HCEC 1CT (cell line): ENCODE results near the gene GH1.

Source experiments
- DNase-seq: peaks from one replicate; pipeline ENCODE4 v3.0.0-alpha.2; 2017

GH1 gene

DNA sequence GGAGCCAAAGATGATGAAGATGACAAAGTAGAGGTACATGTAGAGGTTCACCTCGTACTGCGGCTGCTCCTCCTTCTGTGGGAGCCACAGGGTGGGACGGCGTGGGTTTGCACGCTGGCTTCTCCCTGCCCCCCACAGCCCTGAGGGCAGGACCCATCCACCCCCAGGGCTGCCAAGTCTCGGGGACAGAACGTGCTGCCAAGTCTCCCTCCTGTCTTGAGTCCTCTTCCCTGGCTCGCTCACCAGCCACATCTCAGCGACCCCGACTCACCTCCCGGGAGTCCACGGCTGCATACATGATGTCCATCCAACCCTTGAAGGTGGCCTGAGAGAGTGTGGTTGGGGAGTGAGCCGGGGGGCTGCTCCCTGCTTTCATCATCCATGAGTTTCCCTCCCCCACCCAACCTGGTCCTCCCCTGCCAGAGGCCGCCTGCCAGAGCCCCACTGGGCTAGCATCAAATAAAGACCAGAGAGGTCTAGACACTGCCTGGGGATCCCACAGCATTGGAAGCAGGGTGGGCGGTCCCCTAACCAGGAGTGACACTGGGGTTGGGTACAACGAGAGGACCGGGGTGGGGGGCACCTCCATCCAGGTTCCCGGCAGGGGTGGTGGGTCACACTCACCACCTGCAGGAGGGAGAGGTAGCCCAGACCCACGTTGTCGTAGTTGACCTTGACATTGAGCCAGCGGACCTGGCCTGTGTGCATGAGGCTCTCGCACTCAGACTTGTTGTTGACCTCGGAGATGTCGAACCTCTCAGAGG lies 26.3 kb upstream of the GH1 start:
- no peak for DNase-seq

DNA sequence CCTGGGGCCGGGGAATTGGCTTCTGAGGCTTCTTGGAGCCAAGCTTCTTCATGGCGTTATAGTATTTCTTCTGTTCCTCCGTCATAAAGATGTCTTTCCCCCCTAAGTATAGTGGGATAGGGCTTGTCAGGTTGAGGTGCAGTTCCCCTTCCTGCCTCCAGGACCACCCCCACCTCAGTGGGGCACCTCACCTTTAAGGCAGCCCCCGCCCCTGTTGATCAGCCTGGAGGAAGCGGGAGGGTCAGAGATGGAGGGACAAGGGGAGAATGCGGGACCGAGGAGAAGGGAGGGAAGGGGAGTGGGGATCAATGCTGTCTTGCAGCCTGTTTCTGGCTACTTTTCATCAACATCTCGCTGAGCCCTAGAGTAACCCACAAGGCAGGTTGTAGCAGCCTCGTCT lies 25.1 kb upstream of the GH1 start:
- DNase-seq, result no peak

GRCh38 chr17:63942309-63942985 lies 23.8 kb upstream of the GH1 start:
- DNase-seq, result no peak

- no peak for DNase-seq
These were observed 23.1 kb upstream of the GH1 start for GRCh38 chr17:63941751-63942150.

- no peak for DNase-seq
These were observed 22.5 kb upstream of the GH1 start for GRCh38 chr17:63941162-63941561.

- no peak for DNase-seq
These were observed 21.9 kb upstream of the GH1 start for GRCh38 chr17:63940584-63940983.

GRCh38 chr17:63939884-63940283 lies 21.2 kb upstream of the GH1 start:
- DNase-seq, result no peak

GRCh38 chr17:63939401-63939800 lies 20.8 kb upstream of the GH1 start:
- no peak for DNase-seq

DNA sequence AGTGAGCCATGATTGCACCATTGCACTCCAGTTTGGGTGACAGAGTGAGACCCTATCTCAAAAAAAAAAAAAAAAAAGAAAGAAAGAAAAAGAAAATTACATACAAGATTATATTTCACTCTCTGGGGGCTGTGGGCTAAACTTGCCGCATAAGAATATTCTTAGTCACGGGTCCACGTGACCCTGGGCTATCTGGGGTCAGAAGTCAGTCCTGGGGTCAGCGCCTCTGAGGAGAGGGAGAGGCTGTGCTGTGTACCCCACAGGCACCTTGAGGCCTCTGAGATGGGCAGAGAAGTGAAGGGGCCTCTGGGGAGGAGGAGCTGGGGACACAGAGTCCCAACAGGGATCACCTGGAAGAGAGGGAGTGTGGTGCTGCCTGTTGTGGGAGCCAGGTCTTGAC lies 19.3 kb upstream of the GH1 start:
- DNase-seq, result no peak

- DNase-seq, result no peak
These were observed 18.7 kb upstream of the GH1 start for GRCh38 chr17:63937319-63937718.

DNA sequence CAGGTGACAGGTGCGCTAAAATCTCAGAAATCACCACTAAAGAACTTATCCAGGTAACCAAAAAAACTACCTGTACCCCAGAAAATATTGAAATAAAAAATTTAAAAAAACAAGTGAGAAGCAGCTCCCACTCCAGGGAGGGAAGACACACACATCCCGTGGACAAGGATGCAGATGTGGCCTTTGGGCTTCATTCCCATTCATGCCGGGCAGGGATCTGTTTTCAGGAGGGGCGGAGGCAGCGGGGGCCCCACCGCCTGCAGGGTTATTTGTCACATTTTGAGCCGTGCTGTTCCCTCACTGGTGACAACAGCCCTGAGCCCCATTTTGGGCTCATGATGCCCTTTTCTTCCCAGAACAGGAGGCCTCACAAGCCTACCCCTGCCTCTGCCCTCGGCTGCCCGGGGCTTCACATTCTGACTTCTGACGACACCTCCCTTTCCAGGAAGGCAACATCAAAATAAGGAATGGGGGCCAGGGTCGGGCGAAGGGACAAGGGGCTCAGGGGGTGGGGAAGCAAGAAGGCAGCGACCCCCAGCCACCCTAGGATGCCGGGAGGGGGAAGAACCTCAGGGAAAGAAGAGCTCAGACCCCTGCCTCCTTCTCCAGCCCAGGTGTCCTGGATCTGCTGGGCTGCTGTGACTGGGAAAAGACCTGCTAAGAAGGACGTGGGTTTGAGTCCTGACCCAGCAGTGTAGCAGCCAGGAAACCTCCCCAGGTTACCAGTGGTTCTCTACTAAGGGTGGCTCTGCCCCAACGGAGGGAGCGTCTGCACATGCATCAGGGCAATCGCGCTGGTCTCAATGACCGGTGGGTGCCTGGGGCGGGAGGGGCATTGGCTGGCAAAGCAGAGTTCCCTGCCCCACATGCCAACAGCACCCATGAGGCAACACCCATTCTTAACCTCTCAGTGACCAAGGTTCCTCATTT lies 15.8 kb upstream of the GH1 start:
- no peak for DNase-seq

DNA sequence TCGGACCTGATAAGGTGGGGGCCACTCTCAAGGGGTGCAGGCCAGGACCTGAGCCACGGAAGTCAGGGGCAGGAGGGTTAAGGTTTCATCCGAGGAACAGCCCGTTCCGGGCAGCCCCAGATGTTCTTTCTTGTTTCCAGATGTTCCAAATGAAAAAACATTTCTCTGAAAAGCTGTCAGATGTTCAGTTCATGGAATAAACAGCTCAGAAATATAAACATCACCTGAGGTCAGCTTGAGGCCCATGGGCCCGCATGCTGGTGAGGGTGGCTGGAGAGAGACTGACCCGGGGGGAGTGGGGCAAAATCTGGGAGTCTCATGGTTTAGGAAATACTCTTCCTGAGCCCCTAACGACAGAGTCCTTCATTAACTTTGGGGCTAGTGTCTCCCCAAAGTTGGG lies 15.0 kb upstream of the GH1 start:
- no peak for DNase-seq

DNA sequence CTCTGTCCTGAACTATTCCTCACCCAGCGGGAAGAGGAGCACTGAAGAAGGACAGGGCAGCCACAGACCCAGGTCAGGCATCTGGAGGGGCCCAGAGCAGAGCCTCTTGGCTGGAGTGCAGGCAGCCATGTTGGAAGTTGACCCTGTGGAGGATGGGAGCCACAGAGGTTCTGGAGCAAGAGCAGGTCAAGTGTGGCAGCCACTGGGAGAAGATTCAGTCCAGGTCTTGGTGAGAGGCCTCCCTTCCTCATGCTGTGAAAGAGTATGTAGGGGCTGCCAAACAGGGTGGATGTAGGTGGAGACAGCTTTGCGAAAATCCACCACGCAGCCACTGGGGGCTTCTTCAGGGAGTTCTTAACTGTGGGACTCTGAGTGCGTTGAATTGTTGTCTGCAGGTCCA lies 14.1 kb upstream of the GH1 start:
- no peak for DNase-seq

- no peak for DNase-seq
These were observed 13.4 kb upstream of the GH1 start, which contains the start of gene CD79B for GRCh38 chr17:63931981-63932561. TSS of gene CD79B (minus strand) at chr17:63932331. CDS start at chr17:63932261, 70 bp downstream.

DNA sequence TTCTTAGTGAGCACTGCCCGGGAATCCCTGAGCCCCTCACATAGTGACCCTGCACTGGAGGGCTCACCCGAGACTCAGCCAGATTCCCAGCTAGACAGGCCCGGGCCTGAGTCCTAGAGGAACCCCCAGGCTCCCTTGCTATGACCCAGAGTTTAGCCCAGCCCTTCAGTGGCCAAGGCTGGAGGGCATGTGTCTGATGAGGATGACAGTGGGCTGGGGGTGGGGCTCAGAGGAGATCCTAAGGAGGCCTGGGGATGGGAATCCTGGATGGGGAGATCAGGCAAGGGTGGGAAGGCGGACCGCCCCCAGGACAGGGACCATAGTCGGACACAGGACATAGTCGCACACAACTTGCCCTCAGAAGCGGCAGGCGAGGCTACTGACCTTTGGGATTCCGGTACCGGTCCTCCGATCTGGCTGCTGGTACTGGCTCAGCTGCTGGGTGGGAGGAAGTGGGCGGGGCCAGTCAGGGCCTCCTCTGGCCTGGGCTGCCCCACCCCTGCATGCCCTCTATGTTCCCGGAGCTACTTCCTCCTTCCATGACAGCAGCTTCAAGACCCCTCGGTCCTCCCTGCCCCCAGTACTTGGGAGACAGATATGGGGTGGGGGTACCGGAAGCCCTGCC lies 12.4 kb upstream of the GH1 start:
- DNase-seq, result no peak

- DNase-seq, result no peak
These were observed 11.5 kb upstream of the GH1 start for GRCh38 chr17:63929860-63930766.

DNA sequence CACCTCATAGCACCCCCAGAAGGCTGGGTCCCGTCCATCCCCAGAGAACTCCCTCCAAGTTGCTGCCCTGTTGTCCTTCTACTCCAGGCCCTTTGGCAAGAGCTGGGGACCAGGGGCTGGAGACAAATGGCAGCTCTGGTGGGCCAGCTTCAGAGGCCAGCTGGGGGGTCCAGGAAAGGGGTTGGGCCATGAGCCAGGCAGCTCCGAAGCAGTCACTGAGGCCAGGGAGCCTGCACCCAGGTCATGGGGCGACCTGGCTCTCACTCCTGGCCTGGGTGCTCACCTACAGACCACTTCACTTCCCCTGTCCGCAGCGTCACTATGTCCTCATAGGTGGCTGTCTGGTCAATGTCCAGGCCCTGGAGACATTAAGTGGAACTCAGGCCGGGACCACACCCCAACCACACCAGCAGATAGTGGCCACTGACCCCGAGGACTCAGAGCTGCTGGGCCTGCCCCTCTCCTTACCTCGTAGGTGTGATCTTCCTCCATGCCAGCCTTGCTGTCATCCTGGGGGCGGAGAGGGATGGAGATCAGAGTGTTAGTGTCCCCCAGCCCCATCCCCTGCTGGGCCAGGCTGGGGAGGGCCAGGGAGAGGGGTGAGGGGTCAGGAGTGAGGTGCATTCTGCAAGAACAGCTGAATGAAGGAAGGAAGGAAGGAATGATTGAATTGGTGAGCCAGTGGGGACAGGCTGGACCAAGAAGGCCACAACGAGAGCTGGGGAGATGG lies 10.5 kb upstream of the GH1 start:
- DNase-seq, result no peak

- no peak for DNase-seq
These were observed 9.6 kb upstream of the GH1 start for GRCh38 chr17:63928172-63928666.

DNA sequence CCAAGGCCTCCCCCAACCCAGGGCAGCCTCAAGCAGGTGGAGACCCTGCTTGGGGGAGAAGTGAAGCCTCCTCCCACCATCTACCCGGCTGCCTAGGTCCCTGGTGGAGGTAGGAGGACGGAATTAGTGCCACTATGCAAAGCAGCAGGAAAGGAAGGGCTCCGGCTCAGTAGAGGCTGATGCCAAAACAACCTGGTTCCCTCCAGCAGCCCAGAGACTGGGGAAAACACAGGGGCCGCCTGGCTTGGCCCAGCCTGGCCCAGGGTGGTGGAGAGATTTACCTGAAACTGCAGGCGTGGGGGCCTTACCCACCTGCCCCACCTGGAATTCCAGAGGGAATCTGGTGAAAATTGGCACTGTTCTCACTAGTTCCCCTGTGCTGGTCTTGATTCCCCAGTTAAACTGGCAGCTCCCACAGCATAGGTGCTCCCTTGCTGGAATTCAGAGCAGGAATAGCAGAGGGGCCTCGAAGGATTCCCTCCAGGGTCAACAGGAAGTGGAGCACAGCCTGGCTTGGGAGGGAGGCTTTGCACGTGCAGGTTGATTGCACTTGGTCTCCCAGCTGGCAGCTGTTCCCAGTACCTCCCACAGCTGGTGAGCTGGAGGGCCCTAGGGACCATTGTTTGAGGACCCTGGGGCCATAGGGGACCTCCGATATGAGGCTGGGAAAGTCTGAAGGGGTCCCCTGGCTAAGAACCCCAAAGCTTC lies 9.0 kb upstream of the GH1 start:
- DNase-seq, result no peak

- no peak for DNase-seq
These were observed 7.5 kb upstream of the GH1 start for GRCh38 chr17:63926164-63926563.
